Pons (tissue), 1 donor: ENCODE data around the gene CFAP97.
"Not testable (repeated sequence)": the region's sequence is repeated elsewhere in the genome, so short reads cannot be mapped to it uniquely, and the experiment has no call there.

Experiments
- DNase-seq: peaks from one replicate; pipeline ENCODE4 v3.0.0-alpha.2; 2016; ENCODE audit warnings: low spot score

CFAP97 gene

DNA sequence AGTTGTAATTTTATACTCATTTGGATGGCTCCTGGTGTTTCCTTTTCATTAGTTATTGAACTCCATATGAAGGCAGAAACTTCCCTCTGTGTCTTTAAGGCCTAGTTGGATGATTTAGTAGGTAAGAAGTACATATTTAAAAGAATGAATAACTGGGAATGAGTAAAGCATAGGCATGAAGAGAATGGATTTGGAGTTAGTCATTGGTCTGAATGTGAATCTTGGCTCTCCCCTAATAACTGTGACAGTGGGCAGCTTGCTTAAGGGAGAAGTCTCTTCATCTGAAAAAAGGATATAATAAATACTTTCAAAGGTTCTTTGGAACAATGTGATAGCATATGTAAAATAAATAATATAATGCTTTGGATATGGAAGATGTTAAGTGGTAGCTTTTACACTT, 18.8 kb upstream of the CFAP97 start:
- no peak for DNase-seq

DNA sequence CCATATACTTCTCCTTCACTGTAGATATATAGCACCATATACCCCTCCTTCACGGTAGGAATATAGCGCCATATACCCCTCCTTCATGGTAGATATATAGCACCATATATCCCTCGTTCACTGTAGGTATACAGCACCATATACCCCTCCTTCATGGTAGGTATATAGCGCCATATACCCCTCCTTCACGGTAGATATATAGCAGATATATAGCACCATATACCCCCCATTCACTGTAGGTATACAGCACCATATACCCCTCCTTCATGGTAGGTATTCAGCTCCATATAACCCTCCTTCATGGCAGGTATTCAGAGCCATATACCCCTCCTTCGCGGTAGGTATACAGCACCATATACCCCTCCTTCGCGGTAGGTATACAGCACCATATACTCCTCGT, 18.1 kb upstream of the CFAP97 start:
- no peak for DNase-seq

DNA sequence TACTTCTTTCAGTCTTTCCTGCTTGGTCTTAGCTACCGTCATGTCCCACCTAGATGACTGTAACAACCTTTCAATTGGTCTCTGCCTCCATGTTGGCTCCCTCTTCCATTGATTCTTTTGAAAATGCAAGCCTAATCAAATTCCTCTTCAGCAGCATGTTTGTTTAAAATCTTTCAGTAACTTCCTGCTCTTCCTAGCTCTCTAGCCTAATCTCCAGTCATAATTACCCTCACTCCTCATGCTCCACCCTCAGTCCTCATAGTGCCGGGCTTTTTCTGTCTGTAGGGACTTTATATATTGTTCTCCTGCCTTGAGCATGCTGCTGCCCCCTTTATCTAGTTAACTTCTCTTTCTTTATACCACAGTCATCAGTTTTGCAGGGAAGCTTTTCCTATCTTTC, 17.7 kb upstream of the CFAP97 start:
- no peak for DNase-seq

DNA sequence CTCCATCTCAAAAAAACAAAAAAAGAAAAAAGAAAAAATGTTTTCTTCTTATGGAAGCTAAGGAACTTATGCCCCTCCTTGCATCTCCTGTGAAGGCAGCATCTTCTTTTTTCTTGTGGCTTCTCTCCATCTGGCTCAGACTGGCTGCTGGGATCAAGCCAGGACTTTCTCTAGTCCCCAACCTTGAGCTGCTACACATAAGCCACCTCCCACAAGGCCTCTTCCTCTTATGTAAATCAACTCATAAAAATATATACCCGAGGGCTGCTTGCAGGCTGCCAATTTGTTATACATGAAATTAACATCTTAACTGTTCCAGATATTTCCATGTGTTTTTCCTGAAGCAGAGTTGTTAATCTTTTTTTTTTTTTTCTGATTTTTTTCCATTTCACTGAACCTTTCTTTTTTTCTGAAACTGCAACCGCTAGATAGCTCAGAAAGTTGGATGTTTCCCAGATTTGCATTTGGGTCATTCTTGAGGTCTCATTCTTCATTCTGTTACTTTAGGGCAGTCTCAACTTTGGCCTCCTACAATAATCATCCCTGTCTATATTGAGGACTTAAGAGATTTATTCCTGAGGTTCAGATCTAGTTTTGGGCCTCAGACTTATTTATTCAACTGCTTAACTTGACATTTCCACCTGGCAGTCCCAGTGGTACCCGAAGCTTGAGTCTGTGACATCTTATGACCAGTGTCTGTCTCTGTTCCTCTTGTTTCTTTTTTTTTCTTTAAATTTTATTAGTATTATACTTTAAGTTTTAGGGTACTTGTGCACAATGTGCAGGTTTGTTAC, 15.9 kb upstream of the CFAP97 start:
- DNase-seq, result peak; percentile 57

DNA sequence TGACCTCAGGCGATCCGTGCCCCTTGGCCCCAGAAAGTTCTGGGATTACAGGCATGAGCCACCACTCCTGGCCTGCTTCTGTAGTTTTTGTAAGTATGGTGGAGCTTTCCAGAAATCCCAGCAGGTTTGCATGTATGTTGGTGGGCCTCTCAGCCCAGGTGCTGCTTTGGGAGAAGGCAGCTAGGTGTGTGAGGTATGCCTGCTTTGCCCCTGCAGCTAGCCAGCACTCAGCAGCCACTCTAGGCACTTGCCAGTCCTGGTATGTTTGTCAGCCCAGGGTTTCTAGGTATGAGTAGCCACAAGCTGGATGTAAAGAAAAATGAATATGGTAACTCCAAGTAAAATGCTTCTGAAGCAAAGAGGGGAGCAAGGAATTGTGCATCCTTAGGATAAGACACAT, 14.5 kb upstream of the CFAP97 start:
- no peak for DNase-seq

DNA sequence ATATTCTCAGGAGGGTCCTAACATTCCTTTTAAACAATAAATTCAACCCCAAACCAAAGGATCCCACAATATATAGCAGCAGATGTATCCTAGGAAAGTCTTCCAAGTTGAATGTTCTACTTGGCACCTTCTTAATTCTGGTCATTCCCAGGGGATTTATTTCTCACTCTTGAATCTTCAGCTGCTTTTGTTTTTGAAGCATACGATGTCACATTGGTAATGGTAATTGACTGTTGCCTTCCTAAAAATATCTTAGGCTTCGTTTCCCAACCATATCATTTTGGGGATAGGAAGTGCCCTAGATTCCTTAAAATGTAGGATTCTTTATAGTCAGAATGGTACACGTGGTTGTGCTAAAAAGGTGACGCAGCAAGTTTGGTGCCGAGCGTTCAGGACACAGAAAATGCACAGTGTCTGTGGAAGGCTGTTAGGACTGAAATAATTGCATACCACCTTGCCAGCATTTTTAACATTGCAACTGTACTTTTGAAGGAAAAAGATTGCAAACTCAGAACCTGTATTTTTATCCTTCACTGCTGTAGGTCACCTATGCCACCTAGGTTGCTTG, 13.7 kb upstream of the CFAP97 start:
- DNase-seq, result no peak

DNA sequence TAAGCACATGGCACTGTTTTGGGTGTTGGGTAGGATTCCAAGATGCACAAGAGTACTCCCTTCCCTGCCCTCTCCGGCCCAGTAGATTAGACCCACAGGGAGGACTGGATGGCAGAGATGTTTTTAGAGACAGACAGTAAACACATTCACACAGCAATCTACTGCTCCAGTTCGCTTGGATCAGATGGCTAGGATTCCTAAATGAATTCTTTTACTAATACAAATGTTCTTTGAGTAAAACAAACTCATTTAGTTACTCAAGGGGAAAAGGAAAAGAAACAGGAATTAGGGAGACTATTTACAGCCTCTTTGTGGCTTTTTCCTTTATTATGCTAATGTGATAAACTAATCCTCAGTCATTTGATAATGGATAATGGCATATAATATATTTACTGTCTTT, 11.5 kb upstream of the CFAP97 start:
- DNase-seq, result peak; percentile 37

DNA sequence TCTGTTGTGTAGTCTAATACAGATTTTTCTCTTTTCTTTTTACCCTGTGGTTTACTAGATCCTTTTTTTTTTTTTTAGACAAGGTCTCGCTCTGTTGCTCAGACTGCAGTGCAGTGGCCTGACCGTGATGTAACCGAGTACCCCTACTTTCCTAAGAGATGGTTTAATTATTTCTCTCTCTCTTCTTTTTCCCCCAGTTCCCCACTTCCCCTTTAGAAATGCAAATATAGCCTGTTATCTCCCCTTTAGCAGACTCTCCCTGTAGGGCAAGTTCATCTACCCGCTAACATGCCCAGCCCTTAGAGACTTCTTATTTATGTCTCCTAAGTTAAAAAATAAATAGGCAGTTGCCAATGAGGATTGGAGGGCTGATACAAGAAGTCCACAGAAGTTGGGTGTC, 10.1 kb upstream of the CFAP97 start:
- no peak for DNase-seq

DNA sequence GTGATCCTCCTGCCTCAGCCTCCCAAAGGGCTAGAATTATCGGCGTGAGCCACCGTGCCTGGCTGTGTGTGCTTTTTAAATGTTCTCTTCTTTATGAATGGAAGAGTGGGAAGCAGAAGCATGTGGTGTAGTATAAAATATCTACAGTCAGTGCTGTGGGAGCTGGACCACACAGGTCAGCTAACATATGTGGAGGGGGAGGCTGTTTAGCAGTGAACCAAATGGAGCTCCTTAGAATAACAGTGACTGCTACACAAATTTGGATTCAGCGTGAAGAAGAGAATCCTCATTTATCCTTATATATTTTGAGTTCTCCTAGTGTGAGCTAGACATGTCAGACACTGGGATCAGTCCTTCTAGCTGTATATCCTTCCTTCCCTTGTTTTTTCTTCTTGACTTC, 8.8 kb upstream of the CFAP97 start:
- no peak for DNase-seq

DNA sequence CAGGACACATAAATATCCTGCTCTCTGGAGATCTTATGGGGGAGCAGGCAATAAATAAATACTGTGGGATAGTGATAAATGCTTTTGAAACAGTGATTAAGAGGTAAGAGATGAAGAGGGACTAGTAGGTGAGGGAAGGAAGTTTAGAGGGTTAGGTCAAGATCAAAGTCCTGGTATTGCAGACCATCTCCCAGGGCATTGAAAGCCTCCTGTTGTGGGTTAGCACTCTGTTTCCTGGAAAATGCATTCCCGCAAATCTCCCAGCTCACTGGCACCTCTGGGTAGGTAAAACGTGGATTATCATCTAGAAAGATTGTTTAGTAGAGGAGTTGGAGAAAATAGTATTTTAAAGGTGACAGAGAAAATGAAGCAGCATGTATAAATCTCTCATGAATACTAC, 7.8 kb upstream of the CFAP97 start:
- no peak for DNase-seq

DNA sequence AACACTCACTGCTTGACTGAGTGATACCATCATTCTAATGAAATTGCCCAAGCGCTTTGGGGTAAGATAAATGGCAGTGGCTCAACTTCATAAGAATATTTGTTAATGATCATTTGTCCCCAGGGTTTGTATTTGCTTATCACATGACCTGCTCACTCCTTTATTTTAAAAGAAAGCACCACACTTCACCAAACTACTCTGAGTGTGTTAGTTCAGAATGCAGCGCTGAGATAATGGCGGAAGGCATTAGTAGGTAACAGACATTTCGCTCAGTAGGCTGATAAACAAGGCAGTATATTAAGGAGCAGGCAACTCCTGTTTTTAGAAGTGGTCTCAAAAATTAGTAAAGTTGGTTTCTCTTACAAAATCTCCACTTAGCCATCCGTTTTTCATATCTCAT, 7.2 kb upstream of the CFAP97 start:
- peak; percentile 33 for DNase-seq

DNA sequence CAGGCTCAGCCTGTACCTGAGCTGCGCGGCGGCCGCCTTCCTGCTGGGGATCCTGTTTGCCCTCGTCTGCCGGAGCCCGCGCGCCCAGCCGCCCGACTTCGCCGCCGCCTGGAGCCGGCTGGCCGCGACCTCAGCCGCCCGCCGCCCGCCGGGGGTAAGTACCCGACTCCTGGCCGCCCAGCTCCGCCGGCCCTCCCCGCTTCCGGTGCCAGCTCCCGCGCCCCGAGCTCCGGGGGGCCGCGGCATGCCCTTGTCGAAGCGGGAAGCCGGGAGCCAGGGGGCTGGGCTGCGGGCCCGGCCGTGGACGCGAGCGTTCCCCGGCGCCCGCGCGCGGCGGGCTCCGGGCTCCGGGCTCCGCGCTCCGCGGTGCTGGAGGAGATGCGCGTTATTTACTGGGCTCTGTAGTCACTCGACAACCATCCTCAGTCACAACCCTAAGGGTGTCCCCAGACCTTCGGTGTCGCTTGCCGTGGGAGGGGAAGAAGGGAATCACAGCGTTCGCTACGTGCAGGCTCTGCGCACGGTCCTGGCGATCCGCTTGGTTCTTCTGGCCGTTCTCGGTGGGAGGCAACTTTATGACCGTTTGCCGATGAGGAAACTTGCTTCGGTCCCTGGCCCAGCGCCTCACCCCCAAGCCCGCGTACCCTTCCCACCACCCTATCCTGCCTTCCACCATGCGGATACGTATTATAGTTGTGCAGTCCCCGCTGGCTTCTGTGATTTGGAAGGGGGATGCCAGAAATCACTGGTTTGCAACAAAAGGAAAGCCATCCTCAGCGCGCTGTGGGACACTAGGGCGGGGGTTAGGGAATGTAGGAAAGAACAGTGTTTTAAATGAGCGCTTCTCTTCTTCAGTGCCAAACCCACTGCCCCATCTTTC, 6.5 kb upstream of the CFAP97 start:
- DNase-seq, result peak; percentile 30

DNA sequence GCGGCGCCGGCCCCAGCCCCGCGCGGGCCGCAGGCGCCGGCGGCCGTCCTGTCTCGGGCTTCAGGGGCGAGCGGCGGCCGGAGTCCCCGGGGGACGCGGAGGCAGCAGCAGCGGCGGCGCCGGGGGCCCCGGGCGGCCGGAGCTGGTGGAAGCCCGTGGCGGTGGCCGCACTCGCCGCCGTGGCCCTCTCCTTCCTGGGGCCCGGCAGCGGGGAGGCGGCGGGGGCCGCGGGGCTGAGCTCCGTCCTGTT, 6.0 kb upstream of the CFAP97 start:
- not testable (repeated sequence) for DNase-seq

DNA sequence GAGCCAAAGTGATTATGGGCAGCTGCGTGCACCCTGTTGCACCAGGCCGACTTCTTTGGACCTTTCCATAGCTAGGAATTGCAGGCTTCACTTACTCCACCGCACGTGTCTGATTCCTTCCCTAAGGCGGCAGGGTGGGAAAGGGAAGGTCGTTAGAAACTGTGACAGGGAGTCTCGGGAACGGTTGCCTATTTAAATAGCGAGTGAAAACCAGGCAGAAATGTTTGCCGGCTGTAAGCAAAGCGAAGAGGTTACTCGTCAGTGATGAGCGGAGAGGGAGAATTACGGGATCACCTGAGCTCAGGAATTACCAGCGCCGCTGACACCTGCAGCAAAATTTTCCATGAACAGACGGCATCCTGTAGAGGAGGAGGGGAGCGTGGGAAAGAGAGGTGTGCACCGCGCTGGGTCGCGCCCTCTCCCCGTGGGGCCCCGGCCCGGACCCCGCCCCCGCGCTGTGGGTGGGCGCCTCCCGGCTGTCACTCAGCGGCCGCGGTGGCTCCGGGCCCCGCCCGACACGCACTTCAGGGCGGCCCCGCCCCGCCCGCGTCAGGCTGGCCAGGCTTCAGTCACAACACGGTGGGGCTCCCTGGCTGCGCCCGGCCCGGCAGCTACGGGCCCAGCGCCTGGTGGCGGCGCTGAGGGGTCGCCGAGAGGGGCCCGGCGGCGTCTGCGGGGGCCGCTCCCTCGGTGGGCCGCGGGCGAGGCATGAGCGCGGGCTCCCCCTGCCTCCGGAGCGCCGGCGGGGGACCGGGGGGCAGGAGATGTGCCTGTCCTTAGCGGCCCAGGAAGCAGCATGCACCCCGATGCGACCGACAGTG, 5.4 kb upstream of the CFAP97 start, which contains the start of gene SNX25:
TSS of gene SNX25 (plus strand) at position 568 of the 821 bp plus-strand sequence. CDS start at position 797, 229 bp downstream.
- peak; percentile 81 for DNase-seq

DNA sequence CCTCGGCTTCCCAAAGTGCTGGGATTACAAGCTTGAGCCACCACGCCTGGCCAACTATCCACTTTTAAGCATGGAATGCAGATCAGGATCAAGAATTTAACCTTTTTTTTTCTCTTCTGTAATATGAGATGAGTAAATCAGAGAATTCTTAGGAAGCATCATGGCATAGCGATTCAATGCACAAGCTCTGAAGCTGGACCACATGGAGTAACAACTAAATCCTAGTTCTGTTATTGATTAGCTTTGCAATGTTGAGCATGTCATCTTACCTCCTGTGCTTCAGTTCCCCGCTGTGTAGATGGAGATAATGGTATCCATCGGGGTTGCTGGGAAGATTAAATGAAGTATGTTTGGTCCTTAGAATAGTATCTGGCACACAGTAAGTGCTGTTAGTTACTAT, 3.7 kb upstream of the CFAP97 start:
- no peak for DNase-seq

DNA sequence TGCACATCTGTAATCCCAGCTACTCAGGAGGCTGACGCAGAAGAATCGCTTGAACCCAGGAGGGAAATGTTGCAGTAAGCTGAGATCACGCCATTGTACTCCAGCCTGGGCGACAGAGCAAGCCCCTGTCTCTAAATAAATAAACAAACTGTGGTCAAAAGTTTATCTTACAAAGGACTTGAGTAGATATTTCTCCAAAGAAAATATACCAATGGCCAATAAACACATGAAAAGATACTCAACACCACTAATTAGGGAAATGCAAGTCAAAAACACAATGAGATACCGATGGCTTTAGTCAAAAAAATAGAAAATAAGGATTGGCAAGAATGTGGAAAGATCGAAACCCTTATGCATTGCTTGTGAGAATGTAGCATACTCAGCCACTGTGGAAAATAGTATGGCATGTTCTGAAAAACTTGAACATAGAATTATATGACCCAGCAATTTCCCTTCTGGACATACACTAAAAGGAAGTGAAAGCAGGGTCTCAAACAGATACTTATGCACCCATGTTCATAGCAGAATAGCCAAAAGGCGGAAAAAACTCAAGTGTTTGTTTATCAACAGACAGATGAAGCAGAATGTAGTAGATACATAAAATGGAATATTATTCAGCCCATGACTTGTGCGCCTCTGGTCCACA, 2.0 kb upstream of the CFAP97 start:
- DNase-seq, result no peak

DNA sequence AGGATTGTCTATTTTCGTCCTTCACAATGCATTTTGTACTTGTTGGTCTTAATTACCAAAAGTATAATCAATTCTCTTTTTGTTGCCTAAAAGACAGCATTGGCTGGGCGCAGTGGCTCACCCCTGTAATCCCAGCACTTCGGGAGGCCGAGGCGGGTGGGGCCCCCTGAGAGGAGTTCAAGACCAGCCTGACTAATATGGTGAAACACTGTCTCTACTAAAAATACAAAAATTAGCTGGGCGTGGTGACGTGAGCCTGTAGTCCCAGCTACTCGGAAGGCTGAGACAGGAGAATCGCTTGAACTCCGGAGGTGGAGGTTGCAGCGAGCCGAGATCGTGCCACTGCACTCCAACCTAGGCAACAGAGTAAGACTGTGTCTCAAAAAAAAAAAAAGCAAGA, 1.3 kb upstream of the CFAP97 start:
- DNase-seq, result not testable (repeated sequence)

DNA sequence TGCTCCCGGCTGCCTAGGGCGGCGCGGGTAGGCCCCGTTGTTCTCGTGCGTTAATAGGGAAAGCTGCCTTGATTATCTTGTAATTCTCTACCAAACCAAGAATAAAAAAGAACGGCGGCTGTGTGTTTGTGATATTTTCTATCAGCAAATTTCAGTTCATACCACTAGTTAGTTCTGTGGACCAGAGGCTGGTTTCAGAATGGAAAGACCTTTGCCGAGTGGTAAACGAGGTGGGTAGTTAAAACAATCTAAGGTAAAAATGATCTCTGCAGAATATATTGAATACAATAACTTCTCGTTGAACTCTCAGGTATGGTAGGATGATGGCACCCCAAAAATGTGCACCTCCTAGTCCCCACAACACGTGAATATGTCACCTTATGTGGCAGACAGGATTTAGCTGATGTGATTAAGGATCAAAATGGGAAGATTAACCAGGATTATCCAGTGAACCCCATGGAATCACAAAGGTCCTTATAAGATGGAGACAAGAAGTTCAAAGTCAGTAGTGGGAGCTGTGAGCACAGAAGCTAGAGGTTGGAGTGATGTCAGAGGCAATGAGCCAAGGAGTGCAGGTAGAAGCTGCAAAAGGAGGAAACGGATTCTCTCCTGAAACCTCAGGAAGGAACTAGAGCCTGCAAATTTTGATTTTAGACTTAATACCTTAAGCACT, 574 bp upstream of the CFAP97 start:
- peak; percentile 46 for DNase-seq

DNA sequence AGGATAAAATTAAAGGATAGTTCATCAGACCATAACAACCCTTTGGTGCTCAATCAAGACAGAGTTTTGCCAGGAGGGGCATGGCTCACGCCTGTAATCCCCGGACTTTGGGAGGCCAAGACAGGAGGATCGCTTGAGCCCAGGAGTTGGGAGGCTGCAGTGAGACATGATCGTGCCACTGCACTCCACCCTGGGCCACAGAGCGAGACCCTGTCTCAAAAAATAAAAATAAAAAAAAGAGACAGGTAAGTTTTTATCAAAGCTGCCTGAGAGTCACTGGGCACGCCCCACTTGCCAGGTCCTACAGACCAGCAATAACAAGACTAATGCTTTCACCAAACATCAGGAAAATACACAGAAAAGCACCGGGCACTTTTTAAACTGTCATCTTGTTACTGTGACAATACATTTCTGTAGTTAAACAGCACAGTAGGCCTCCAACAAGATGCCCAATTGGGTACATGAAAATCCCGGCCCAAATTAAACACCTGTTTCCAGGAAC, 765 bp downstream of the CFAP97 start:
- peak; percentile 51 for DNase-seq

DNA sequence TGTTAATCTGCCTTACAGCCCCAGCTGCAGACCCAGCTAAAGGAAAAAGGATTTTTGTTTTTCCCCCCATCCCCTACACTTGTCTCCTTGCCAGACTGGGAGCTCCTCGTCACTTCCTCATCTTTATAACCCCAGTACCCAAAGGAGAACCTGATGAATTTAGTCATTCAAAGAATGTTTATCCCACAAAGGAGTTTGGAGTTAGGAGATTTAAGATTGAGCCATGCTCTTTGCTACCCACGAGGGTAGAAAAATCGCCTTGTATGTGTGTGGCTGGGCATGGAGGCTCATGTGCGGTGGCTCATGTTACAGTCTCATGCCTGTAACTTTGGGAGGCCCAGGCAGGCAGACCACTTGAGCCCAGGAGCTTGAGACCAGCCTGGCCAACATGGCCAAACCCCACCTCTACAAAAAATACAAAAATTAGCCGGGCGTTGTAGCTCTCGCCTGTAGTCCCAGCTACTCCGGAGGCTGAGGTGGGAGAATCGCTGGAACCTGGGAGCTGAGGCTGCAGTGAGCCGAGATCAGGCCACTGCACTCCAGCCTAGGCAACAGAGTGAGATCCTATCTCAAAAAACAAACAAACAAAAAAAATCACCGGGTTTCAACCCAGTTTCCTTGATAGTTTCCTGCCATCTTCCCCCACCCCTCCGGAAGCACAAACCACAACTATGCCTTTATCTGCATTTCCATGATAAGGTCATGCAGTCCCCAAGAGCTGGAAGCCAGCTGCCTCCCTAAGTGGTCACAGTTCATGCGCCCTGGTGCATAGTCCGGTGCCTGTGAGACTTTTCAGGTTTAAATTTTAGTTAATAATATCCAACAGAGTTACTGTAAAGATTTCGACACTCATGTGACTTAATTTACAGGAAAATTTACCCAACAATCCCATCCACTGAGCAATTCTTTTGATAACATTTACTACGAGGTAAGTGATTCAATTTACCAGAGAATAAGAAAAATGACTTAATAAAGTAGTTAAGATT, 1.5 kb downstream of the CFAP97 start:
- DNase-seq, result peak; percentile 28
